A549 treated with RU486 at 1 μM for 4 hours (cell line): ENCODE results near the gene TRIM5. TPM values are rescaled to one million over a fixed set of nuclear protein-coding genes. Genes with fewer than 3 reads are reported as not detected.

Experiments
- total RNA-seq: library from RNA; stranded (reverse); fragments of 200-300 nt; extraction: Qiagen RNA extraction; gene quantifications from 5 replicates; pipeline ENCODE4 v1.2.3, GENCODE V29; 2022; ENCODE audit warnings: low read depth

Gene TRIM5
- total RNA-seq = 11.8 to 13.5 TPM (median 12.2 TPM) in 5 replicates

GRCh38 chr11:5684646-5685362 lies at the start of gene TRIM5:
Gene TRIM5, minus strand, starts transcription at chr11:5685074. Its CDS starts 4,897 bp downstream, at chr11:5680177.

DNA sequence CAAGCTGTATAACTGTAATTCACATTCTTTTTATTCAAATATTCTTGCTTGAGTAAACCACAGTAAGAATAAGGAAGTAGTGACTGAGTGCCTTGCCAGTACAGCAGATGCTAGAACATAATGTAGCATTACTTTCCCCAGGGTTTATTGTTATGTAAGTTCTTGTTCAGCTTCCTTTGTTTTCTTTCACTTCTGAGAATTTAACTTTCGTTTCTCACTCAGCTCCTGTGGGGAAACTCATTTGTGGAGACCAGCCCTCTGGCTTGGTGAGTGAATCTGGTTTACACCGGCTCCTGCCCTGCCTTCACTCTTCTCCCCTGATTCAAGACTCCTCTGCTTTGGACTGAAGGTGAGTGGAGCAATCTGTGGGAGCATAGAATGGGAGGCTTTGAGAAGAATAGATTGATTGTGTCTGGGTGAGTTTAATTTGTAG lies 4.7 kb upstream of the TRIM5 start, which contains the start of gene TRIM22:
Gene TRIM22 (plus strand): TSS at position 240 of the 433 bp plus-strand sequence. CDS start 6,443 bp downstream, outside the sequence.

DNA sequence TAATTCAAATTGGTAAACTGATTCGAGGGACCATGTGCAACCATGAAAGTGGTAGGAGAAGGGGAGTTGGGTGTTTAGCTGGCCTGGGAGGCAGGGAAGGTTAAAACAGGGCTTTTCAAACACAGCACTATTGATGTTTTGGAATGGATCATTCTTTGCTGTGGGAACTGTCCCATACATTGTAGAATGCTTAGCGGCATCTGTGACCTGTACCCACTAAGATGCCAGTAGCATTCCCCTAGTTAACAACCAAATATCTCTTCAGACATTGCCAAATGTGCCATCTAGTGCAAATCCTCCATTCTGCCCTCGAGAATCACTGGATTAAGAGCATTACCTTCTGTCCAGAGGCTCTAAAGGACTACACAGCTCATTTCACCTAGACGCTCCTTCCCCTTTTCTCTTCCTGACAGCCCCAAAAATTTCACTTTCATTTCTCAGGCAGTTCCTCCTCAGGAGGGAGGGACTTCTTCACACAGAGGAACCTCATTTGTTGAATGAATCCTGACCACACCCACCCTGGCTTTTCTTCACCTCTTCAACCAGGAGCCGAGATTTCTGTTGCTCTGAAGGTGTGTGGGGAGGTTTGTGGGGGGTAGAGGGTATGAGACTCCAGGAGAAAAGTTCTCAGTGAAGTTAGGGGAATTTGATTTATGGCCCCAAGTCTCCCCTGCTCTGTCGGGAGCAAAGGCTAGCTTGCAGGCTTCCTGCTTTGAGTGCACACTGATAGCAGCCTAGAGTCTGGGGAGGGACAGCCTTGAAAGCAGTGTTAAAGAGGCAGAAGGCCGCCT lies 60.2 kb downstream of the TRIM5 start, which contains the start of gene TRIM34:
Gene TRIM34 (plus strand): TSS at position 513 of the 791 bp plus-strand sequence. CDS start 7,331 bp downstream, outside the sequence.

Other genes with a start within 250 kb of the TRIM5 start
- not detected in 5 replicates for gene OR51I1, start 243.6 kb downstream of the TRIM5 start, total RNA-seq
- gene OR51I2, start 235.8 kb downstream of the TRIM5 start, total RNA-seq = not detected in 5 replicates
- gene OR52D1, start 196.4 kb downstream of the TRIM5 start, total RNA-seq = not detected in 5 replicates
- not detected in 5 replicates for gene UBQLN3, start 175.1 kb downstream of the TRIM5 start, total RNA-seq
- gene UBQLNL, start 168.4 kb downstream of the TRIM5 start, total RNA-seq = not detected in 5 replicates
- gene OR52H1, start 136.5 kb downstream of the TRIM5 start, total RNA-seq = not detected in 5 replicates
- not detected in 5 replicates for gene OR52B6, start 104.2 kb downstream of the TRIM5 start, total RNA-seq
- gene TRIM6, start 88.4 kb downstream of the TRIM5 start, total RNA-seq = 8.9 to 13.1 TPM (median 12.4 TPM) in 5 replicates
- 2.7 to 5.1 TPM (median 3.9 TPM) in 5 replicates for gene TRIM34, start 60.1 kb downstream of the TRIM5 start, total RNA-seq
- gene TRIM22, start 4.7 kb upstream of the TRIM5 start, total RNA-seq = 0.39 to 1.9 TPM (median 0.85 TPM) in 5 replicates
- gene OR56B1, start 51.4 kb upstream of the TRIM5 start, total RNA-seq = not detected in 5 replicates
- not detected in 5 replicates for gene OR52N4, start 69.2 kb upstream of the TRIM5 start, total RNA-seq
- not detected in 5 replicates for gene OR52N5, start 98.3 kb upstream of the TRIM5 start, total RNA-seq
- gene OR52N1, start 106.2 kb upstream of the TRIM5 start, total RNA-seq = not detected in 5 replicates
- not detected in 5 replicates for gene OR52N2, start 123.8 kb upstream of the TRIM5 start, total RNA-seq
- gene OR52E6, start 156.8 kb upstream of the TRIM5 start, total RNA-seq = not detected in 5 replicates
- gene OR52E8, start 172.6 kb upstream of the TRIM5 start, total RNA-seq = not detected in 5 replicates
- not detected in 5 replicates for gene OR52E4, start 195.6 kb upstream of the TRIM5 start, total RNA-seq
- gene OR52E5, start 208.1 kb upstream of the TRIM5 start, total RNA-seq = not detected in 5 replicates